AG08396 (cell line): ENCODE results near the gene PM20D1.
"Not testable (repeated sequence)": the region's sequence is repeated elsewhere in the genome, so short reads cannot be mapped to it uniquely, and the experiment has no call there.

Source experiments
- DNase-seq: peaks from one replicate; pipeline ENCODE4 v3.0.0; 2012; ENCODE audit warnings: low spot score, mixed read lengths

Gene PM20D1

GRCh38 chr1:205840146-205840923 lies 9.6 kb downstream of the PM20D1 start:
- peak; percentile 3 for DNase-seq

- DNase-seq = no peak
Observed at GRCh38 chr1:205837382-205837970, 12.5 kb downstream of the PM20D1 start.

- DNase-seq = no peak
Observed at GRCh38 chr1:205834751-205835150, 15.2 kb downstream of the PM20D1 start.

GRCh38 chr1:205832326-205832751 lies 17.6 kb downstream of the PM20D1 start:
- DNase-seq = no peak

DNA sequence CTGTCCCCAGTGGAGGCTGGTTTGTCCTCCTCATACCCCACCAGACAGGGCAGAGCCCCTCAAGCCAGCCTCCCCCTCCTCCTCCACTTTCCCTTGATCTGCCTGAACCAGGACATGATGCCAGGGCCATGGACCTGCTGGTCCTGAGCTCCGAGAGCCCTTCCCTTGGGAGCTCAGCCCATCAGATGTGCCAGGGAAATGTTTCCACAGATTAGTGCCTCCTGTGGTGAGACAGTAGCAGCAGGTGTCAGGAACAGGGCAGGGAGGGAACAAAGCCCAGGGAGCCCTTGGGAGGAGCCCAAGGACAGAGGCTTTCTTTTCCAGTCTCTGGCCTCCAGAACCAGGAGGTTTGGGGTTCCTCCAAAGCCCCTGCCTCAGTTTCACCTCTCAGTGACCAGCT lies 22.3 kb downstream of the PM20D1 start:
- DNase-seq = no peak

DNA sequence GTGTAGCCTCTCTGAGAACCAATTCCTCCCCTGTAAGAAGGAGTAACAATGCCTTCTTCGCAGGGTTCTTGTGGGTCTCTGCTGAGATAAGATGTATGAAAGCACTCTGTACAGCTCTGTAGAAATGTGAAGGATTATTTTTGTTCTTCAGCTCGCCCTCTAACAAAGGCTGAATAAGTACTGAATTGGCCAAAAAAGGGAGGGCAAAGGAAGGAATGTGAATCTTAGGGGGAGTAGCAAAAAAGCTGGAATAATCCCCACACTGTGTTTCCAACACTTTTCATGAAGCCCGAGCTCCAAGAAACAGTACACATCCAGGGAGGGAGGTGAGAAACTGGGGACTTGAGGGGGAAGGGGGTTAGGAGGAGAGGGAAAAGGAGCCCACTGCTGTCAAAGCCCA lies 22.9 kb downstream of the PM20D1 start:
- no peak for DNase-seq

- no peak for DNase-seq
Observed at GRCh38 chr1:205826016-205826806, 23.7 kb downstream of the PM20D1 start.

DNA sequence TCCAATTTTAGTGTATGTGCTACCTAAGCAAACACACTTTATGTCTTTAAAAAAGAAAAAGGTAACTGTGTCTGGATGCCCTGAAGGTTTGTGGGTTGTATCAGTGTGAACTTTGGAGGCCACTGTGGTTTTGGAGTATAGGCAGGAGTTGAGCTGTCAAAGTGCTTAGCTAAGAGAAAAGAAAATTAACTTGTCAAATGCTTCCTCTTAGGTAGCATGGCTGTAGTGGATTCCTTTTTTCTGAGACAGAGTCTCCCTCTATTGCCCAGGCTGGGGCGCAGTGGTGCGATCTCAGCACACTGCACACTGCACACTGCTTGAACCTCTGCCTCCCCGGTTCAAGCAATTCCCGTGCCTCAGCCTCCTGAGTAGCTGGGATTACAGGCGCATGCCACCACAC lies 25.8 kb downstream of the PM20D1 start:
- no peak for DNase-seq

- not testable (repeated sequence) for DNase-seq
Observed at GRCh38 chr1:205823260-205823659, 26.7 kb downstream of the PM20D1 start.

- DNase-seq = no peak
Observed at GRCh38 chr1:205822397-205822796, 27.5 kb downstream of the PM20D1 start.

DNA sequence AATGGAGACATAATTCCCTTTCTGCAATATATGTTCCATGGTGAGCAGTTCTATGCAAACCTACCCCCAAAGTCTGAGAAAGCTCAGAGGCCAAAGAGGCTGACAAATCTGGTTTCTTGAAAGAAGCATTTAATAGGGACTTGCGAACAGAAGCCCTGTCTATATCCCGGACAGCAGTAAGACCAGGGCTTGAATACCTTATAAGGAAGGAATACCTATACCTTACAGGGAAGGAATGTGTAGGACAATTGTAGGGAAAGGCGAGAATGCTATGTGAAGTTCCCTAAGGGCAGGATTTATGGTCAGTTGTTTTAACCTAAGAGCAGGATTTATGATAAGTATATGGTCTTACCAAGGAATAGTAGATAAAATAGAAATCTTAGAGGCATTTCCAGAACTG lies 31.9 kb downstream of the PM20D1 start:
- no peak for DNase-seq

- DNase-seq = no peak
Observed at GRCh38 chr1:205817364-205817763, 32.6 kb downstream of the PM20D1 start.

DNA sequence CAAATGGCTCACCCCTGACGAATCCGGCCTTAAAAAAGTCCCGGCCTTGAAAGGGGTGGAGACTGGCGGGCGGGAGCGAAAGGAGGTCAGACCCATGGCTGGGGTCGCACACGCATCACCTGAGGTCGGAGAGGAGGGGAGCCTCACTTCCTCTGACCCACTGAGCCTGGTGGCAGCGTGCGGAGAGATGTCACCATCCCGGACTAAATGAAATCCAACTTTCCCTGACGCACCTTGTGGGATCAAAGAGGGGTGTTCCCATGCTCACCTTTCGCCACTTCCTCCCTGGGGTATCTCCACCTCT lies 36.2 kb downstream of the PM20D1 start:
- DNase-seq = peak; percentile 81

DNA sequence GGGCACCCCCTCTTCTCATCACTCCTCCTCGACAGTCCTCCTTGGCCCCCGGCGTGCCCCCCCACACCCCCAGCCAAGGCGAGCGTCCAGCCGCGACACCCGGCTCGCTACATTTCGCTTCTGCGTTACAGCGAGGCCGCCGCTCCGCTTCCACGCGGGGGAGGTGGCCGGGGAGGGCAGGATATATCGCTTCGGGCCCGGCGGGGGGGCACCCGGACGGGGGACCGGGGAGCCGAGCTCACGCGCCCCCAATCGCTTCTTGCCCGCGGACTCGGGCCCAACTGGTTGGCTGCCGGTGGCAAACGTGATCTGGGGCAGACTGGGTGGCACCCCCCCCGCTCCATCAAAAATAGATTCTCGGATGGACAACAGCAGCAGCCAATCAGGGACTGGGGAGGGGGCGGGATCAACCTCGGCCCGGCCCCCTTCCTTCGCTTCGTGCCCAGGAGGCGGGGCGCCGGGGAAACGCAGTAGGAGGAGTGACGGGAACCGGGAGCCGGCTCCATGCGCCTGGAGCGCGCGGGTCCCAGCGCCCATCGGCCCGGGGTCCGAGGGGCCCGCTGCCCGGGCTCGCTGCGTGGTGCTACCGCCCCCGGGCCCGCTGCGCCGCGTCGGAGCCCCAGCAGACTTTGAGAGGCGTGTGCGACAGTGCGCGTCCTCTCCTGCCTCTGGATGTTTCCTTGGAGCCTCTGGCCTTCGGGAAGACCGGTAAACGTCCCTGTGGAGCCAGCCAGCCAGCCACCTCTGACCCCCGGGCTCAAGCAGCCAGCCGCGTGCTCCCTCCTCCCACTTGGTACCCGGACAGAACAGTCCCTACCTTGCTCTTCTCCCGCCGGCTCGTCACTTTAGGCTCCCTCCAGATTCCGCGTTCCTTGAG lies 36.8 kb downstream of the PM20D1 start, which contains the start of gene SLC41A1:
Gene SLC41A1 (minus strand): TSS at position 321 of the 877 bp plus-strand sequence. CDS start 2,757 bp downstream, outside the sequence.
- DNase-seq = peak; percentile 100

DNA sequence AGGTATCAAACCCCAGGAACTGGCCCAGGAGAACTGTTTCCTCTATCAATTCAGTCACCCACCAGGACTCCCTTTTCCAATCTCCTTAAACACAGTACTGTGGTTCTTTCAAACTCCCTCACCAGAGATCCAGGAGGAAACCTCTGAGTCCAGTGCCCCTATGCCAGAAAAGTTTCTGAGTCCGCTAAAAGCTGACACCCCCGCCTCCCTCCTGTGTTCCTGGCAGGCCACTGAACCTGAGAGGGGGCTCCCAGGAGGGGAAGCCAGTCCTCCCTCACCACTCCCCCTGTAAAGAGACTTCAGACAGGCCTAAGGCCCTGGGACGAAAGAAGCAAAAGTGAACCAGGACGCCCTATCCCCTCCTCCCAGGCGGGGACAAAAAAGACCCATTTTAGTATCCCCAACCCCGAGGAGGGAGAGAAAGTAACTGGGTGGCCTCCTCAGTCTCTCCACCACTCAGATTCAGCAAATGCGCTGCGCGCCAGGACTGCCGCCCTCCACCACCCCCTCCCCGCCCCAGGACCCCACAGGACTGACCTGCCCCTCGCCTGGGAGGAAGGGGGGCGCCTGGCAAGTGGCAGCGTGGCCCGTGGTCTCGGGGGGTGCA lies 37.6 kb downstream of the PM20D1 start:
- peak; percentile 46 for DNase-seq

DNA sequence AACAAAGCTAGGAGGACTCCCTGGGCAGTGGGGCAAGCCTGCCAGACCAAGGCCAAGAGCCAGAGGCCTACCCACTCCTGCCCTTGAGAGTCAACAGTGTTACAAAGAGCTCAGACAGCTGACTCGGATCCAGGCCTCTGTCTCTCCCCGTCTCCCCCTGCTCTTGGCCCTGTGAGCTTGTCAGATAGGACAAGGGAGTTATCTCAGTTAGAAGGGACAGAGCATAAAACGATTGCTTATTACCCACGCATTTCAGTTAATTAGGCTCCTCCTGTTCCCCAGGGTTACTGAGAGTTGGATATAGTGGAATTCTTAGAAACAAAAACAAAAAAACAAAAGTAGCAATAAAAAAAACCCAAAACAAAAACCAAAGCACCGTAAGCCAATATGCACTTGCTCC lies 38.3 kb downstream of the PM20D1 start:
- peak; percentile 32 for DNase-seq

DNA sequence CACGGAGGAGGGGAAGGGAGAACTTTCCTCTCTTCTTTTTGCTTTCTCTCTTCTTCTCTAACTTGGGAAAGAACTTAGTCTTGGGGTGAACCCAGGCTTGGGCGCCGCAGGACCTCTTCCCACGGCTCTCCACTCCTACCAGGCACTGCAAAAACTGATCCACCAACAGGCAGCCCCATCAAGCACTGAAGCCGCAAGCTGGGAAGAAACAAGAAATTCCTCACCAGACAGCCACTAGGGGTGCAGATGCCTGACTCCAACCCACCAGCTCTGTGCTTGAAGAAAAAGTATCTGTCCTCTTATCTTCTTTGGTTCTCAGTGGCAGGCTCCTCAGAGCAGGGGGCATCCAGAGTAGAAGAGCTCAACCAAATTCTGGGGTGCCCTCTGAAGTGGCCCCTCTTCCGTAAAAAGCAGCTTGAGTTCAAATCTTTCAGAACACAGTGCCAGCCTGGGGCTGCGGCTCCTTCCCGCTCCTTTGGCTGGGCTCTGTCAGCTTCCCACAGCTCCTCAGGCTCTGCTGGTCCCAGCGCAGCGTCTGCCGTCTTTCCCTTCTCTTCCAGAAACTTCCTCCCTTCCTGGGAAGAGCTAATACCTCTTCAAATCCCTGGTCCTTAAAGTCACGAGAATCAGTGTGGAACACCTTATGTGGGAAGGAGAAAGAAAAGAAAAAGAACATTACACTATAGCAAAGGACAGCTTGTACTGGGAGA lies 39.3 kb downstream of the PM20D1 start:
- peak; percentile 29 for DNase-seq

DNA sequence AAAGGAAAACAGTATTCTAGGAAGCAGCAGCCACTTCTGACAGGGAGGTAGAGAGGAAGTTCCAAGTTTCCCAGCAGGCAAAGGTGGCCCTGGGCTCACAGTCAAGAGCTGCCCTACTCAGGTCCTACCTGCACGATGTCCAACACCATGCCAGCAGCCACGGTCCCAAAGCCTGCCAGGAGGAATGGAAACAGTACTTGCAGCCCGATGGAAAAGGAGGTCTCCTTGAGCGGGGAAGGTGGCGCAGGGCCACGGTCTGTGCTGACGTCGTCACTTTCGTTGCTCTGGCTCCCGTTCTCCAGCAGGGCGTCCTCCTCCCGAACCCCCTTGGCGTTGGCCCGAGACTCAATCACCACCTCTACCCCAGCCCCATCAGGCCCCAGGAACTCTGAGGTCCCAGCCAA lies 40.0 kb downstream of the PM20D1 start:
- no peak for DNase-seq

- no peak for DNase-seq
Observed at GRCh38 chr1:205809469-205809868, 40.5 kb downstream of the PM20D1 start.

GRCh38 chr1:205805082-205805711 lies 44.7 kb downstream of the PM20D1 start:
- no peak for DNase-seq
